Endothelial cell of umbilical vein (primary cell): Measurements from ENCODE around the gene COX10. TPM values are rescaled to one million over a fixed set of nuclear protein-coding genes. Genes with fewer than 3 reads are reported as not detected.

Experiments
- BruUV-seq: library from RNA; stranded (reverse); fragments of 400-500 nt; replicated peaks from 2 replicates; lab custom pipeline; 2021; lab: Mats Ljungman, UMichigan
- CTCF ChIA-PET: fragments of 300-600, 350-600 bp; sonication (Branson Sonifier 250); formaldehyde crosslinking; loops from one replicate; lab custom pipeline; 2021; ENCODE audit warnings: antibody characterized with exemption, inconsistent platforms; lab: Charles Lee
- POLR2A ChIA-PET: fragments of 300-600, 350-600 bp; sonication (Branson Sonifier 250); formaldehyde crosslinking; loops from one replicate; lab custom pipeline; 2021; ENCODE audit warnings: antibody characterized with exemption, inconsistent platforms; lab: Charles Lee
- DNase-seq: peaks from one replicate; pipeline ENCODE4 v3.0.0-alpha.2; 2011; ENCODE audit warnings: low read depth, low spot score
- FAIRE-seq: peaks from 2 replicates; lab custom pipeline; 2011; peaks lifted over from hg19 to GRCh38; lab: Jason Lieb, UNC
- H2AFZ ChIP-seq: 2 replicates; pipeline ENCODE4 v1.6.0; 2012; ENCODE audit warnings: low read depth, low read length, control low read depth, inconsistent platforms
- H3K27ac ChIP-seq: 2 replicates; pipeline ENCODE4 v1.5.1; 2011; ENCODE audit warnings: low read depth, mild to moderate bottlenecking, control low read depth, low read length, moderate library complexity; ENCODE audit not compliant: insufficient read depth
- H3K27me3 ChIP-seq, 2 experiments: 2 replicates each; pipeline versions ENCODE4 v1.6.0 to v1.6.1; 2011; ENCODE audit warnings: low read length in 2 of 2, mixed read lengths in 1 of 2; ENCODE audit not compliant: control insufficient read depth in 2 of 2, insufficient read depth in 2 of 2
- H3K36me3 ChIP-seq, 2 experiments: 2 replicates in 1 of 2; 3 replicates in 1 of 2; pipeline ENCODE4 v1.5.1; 2011; ENCODE audit warnings: low read length in 2 of 2, mild to moderate bottlenecking in 1 of 2, moderate library complexity in 1 of 2; ENCODE audit not compliant: control insufficient read depth in 2 of 2, insufficient read depth in 2 of 2; ENCODE audit errors: extremely low read depth in 1 of 2
- H3K4me1 ChIP-seq: 3 replicates; pipeline ENCODE4 v1.5.1; 2011; ENCODE audit warnings: mild to moderate bottlenecking, low read length; ENCODE audit not compliant: control insufficient read depth, insufficient read depth; ENCODE audit errors: extremely low read depth
- H3K4me2 ChIP-seq: 2 replicates; pipeline ENCODE4 v1.6.1; 2011; ENCODE audit warnings: low read length, control low read depth, mixed read lengths; ENCODE audit not compliant: insufficient read depth
- H3K4me3 ChIP-seq, 3 experiments: fragments of 200-600 bp in 1 of 3; sonication (generic), shearing (Covaris generic) in 1 of 3; replicated peaks in 1 of 3; 2 replicates each; pipeline ENCODE4 v1.5.1; 2011 to 2016; ENCODE audit warnings: control low read depth in 3 of 3, low read length in 3 of 3, mild to moderate bottlenecking in 2 of 3, inconsistent platforms in 1 of 3, low read depth in 1 of 3, moderate library complexity in 1 of 3; ENCODE audit not compliant: insufficient read depth in 1 of 3
- H3K79me2 ChIP-seq: 2 replicates; pipeline ENCODE4 v1.6.0; 2012; ENCODE audit warnings: low read length, inconsistent platforms; ENCODE audit not compliant: control insufficient read depth, insufficient read depth
- H3K9ac ChIP-seq: replicated peaks from 2 replicates; pipeline ENCODE3; 2011; ENCODE audit warnings: low read length, control low read depth; ENCODE audit not compliant: insufficient read depth; ENCODE audit errors: extremely low read depth
- H3K9me1 ChIP-seq: replicated peaks from 3 replicates; pipeline ENCODE4 v1.6.0; 2011; ENCODE audit warnings: mild to moderate bottlenecking, low read length; ENCODE audit not compliant: control insufficient read depth, insufficient read depth; ENCODE audit errors: extremely low read depth
- H3K9me3 ChIP-seq: replicated peaks from 2 replicates; pipeline ENCODE4 v1.5.1; 2012; ENCODE audit warnings: low read length, inconsistent platforms; ENCODE audit not compliant: control insufficient read depth, insufficient read depth
- H4K20me1 ChIP-seq: replicated peaks from 2 replicates; pipeline ENCODE3; 2011; ENCODE audit warnings: mild to moderate bottlenecking, low read length; ENCODE audit not compliant: control insufficient read depth, insufficient read depth; ENCODE audit errors: extremely low read depth
- EZH2 ChIP-seq: IDR thresholded peaks from 2 replicates; pipeline ENCODE4 v1.6.1; 2012; ENCODE audit warnings: borderline replicate concordance, low read depth, mild to moderate bottlenecking, moderate library complexity, low read length, inconsistent platforms; ENCODE audit not compliant: severe bottlenecking
- FOS ChIP-seq: IDR thresholded peaks from 2 replicates; pipeline ENCODE4 v1.6.1; 2011; ENCODE audit warnings: mild to moderate bottlenecking, low read length, moderate library complexity, borderline replicate concordance; ENCODE audit not compliant: insufficient read depth
- GATA2 ChIP-seq: IDR thresholded peaks from 2 replicates; pipeline ENCODE4 v1.7.0; 2011; ENCODE audit warnings: low read depth, mild to moderate bottlenecking, moderate library complexity, mixed read lengths, low read length; ENCODE audit not compliant: insufficient read length, insufficient read depth
- JUN ChIP-seq: IDR thresholded peaks from 2 replicates; pipeline ENCODE4 v1.6.1; 2011; ENCODE audit warnings: borderline replicate concordance, low read depth; ENCODE audit not compliant: insufficient read length, insufficient read depth
- MYC ChIP-seq: IDR thresholded peaks from one replicate; pipeline ENCODE4 v1.6.1; 2011; ENCODE audit warnings: mild to moderate bottlenecking, low read depth, low read length
- POLR2A ChIP-seq: IDR thresholded peaks from 2 replicates; pipeline ENCODE4 v1.6.1; 2012; ENCODE audit warnings: low read depth, mild to moderate bottlenecking, control low read depth, low read length
- POLR2AphosphoS5 ChIP-seq: IDR thresholded peaks from 2 replicates; pipeline ENCODE4 v1.6.1; 2012; ENCODE audit warnings: low read depth, mild to moderate bottlenecking, control low read depth, low read length, moderate library complexity; ENCODE audit not compliant: insufficient read depth
- dilution Hi-C: fragments of 300-500 bp; cut with MboI; formaldehyde crosslinking; loops from one replicate; pipeline ENCODE4 v1.15.0; 2019; ENCODE audit warnings: low sequenced_read_pairs; ENCODE audit not compliant: extremely low pct_ligation_motif_present
- intact Hi-C: fragments of 100-400 bp; cut with micrococcal nuclease; formaldehyde crosslinking; loops from one replicate; pipeline ENCODE4 v1.10.0; 2022
- polyA plus RNA-seq, 4 experiments: library from polyadenylated mRNA; depleted of rRNA in 3 of 4; stranded (reverse) in 3 of 4; unstranded in 1 of 4; fragments of >200 nt; gene quantifications; 2 replicates each; pipeline versions ENCODE4 v1.2.1 to v1.2.3, GENCODE V29; 2011 to 2012; ENCODE audit warnings: missing spikeins in 1 of 4
- total RNA-seq: library from RNA; stranded (reverse); gene quantifications from 2 replicates; pipeline ENCODE4 v1.2.3, GENCODE V29; 2021
- TF ChIP-seq, protein P1 (sequence below): IDR thresholded peaks from 2 replicates; pipeline ENCODE4 v1.6.1; 2011; ENCODE audit not compliant: insufficient read depth, insufficient read length
- TF ChIP-seq, protein P2 (sequence below), 2 donors: IDR thresholded peaks; 1 replicate in 1 of 2; 2 replicates in 1 of 2; pipeline ENCODE4 v1.5.1; 2011; ENCODE audit warnings: low read length in 2 of 2, mild to moderate bottlenecking in 2 of 2, moderate library complexity in 2 of 2, control low read depth in 1 of 2, inconsistent platforms in 1 of 2, low read depth in 1 of 2; ENCODE audit not compliant: insufficient read depth in 1 of 2; ENCODE audit errors: extremely low read depth in 1 of 2

The COX10 gene
- total and polyA plus RNA-seq, 2 donors (not counting 3 experiments of a cell fraction or from before 2014, with no cell fraction given) = 9.8 to 12.1 TPM

DNA sequence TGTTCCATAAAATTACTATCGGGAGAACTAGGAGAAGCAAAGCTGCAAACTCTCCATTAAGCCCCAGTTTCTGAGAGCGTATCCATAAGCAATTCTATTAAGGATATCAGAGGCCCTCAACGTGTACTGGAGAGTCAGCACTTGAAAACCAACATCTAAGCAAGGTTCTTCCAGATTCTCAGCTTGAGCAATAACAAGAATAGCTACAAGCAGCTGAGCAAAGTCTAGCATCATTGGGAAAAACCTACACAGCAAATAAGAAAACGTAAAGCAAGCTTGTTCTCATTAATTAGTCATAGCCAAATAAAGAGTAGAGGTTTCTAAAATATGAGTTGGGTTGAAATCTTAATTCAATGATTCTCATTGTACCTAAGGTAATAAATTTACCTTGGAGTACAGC lies 26.9 kb upstream of the COX10 start:
- DNase-seq (no peak), FAIRE-seq (no peak)
- TF ChIP-seq FOS (no peak), POLR2A (no peak), JUN (no peak), EZH2 (no peak), MYC (no peak), GATA2 (no peak), POLR2AphosphoS5 (no peak)
- TF ChIP-seq, protein P1, sequence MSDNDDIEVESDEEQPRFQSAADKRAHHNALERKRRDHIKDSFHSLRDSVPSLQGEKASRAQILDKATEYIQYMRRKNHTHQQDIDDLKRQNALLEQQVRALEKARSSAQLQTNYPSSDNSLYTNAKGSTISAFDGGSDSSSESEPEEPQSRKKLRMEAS = no peak
- TF ChIP-seq, protein P2, sequence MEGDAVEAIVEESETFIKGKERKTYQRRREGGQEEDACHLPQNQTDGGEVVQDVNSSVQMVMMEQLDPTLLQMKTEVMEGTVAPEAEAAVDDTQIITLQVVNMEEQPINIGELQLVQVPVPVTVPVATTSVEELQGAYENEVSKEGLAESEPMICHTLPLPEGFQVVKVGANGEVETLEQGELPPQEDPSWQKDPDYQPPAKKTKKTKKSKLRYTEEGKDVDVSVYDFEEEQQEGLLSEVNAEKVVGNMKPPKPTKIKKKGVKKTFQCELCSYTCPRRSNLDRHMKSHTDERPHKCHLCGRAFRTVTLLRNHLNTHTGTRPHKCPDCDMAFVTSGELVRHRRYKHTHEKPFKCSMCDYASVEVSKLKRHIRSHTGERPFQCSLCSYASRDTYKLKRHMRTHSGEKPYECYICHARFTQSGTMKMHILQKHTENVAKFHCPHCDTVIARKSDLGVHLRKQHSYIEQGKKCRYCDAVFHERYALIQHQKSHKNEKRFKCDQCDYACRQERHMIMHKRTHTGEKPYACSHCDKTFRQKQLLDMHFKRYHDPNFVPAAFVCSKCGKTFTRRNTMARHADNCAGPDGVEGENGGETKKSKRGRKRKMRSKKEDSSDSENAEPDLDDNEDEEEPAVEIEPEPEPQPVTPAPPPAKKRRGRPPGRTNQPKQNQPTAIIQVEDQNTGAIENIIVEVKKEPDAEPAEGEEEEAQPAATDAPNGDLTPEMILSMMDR (IDR thresholded peaks at IDR 0.05; ENCODE audit: extremely low read depth in 1 of 2, insufficient read depth in 1 of 2, low read depth in 1 of 2, low read length in 2 of 2) = no peak
- H3K4me3 ChIP-seq = no peak overlapping the region
- POLR2A ChIA-PET = no interaction called here
- intact Hi-C loops (no loop called here), dilution Hi-C loops (no loop called here)
- no peaks in the 10 kb centered on the region for H3K9me1 ChIP-seq
- CTCF ChIA-PET = no interaction called here
- H3K4me1 ChIP-seq = peaks cover 7% of the 10 kb centered on the region
- H3K36me3 ChIP-seq = no peaks in the 10 kb centered on the region
- H3K9ac ChIP-seq = no peak overlapping the region
- no peak overlapping the region for H3K4me2 ChIP-seq
- H3K79me2 ChIP-seq = no peaks in the 10 kb centered on the region
- no peak overlapping the region for H3K27ac ChIP-seq
- no peaks in the 10 kb centered on the region for H3K27me3 ChIP-seq
- no peaks in the 10 kb centered on the region for H3K9me3 ChIP-seq
- BruUV-seq = no TSS peak
- no peak overlapping the region for H2AFZ ChIP-seq
- no peaks in the 10 kb centered on the region for H4K20me1 ChIP-seq
